Measurements from ENCODE around the gene CXCL5. TPM values are rescaled to one million over a fixed set of nuclear protein-coding genes. Genes with fewer than 3 reads are reported as not detected.

CXCL5 gene
- total RNA-seq = not detected

- H3K4me1 Mint-ChIP-seq = no peaks in the 10 kb centered on the region
- no peak within 1 kb of the TSS for H3K27ac Mint-ChIP-seq
- H3K4me3 Mint-ChIP-seq = no peak within 1 kb of the TSS
- peaks cover 32% of the 10 kb centered on the region for H3K27me3 Mint-ChIP-seq
- no peak for DNase-seq
- no peaks in the 10 kb centered on the region for H3K9me3 Mint-ChIP-seq
- no peaks in the 10 kb centered on the region for H3K36me3 Mint-ChIP-seq (ENCODE audit: low read depth)
- ChIA-PET POLR2A (no interaction called here), CTCF (no interaction called here)
Measured at GRCh38 chr4:73998040-73999011, at the start of gene CXCL5. TSS of gene CXCL5 (minus strand) at chr4:73998677. CDS start at chr4:73998581, 96 bp downstream.

DNA sequence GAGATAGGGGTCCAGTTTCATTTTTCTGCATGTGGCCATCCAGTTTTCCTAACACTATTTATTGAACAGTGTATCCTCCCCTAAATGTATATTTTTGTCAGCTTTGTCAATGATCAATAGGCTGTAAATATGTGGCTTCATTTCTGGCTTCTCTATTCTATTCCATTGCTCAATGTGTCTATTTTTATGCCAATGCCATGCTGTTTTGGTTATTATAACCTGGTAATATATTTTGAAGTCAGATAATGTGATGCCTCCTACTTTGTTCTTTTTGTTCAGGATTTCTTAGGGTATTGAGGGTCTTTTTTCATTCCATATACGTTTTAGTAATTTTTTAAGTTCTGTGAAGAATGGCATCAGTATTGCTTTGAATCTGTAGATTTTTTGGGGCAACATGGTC lies 48.7 kb upstream of the CXCL5 start:
- Mint-ChIP-seq H3K4me3 (no peak overlapping the region), H3K36me3 (ENCODE audit: low read depth) (no peaks in the 10 kb centered on the region), H3K9me3 (peaks cover 4% of the 10 kb centered on the region), H3K4me1 (no peaks in the 10 kb centered on the region), H3K27me3 (peaks cover 20% of the 10 kb centered on the region), H3K27ac (no peak overlapping the region)
- POLR2A ChIA-PET = no interaction called here
- CTCF ChIA-PET = no interaction called here
- no peak for DNase-seq

- no peak for DNase-seq
- CTCF ChIA-PET = no interaction called here
- POLR2A ChIA-PET = no interaction called here
- H3K9me3 Mint-ChIP-seq = peaks cover 4% of the 10 kb centered on the region
- no peaks in the 10 kb centered on the region for H3K4me1 Mint-ChIP-seq
- peaks cover 27% of the 10 kb centered on the region for H3K27me3 Mint-ChIP-seq
- H3K36me3 Mint-ChIP-seq (ENCODE audit: low read depth) = no peaks in the 10 kb centered on the region
- H3K4me3 Mint-ChIP-seq = no peak overlapping the region
- H3K27ac Mint-ChIP-seq = no peak overlapping the region
Measured at GRCh38 chr4:74045772-74046171, 47.3 kb upstream of the CXCL5 start.

GRCh38 chr4:74045247-74045646 lies 46.8 kb upstream of the CXCL5 start:
- Mint-ChIP-seq H3K36me3 (ENCODE audit: low read depth) (no peaks in the 10 kb centered on the region), H3K9me3 (peaks cover 4% of the 10 kb centered on the region), H3K27ac (no peak overlapping the region), H3K4me1 (no peaks in the 10 kb centered on the region), H3K4me3 (no peak overlapping the region), H3K27me3 (peaks cover 31% of the 10 kb centered on the region)
- CTCF ChIA-PET = no interaction called here
- POLR2A ChIA-PET = no interaction called here
- no peak for DNase-seq

- ChIA-PET CTCF (no interaction called here), POLR2A (no interaction called here)
- Mint-ChIP-seq H3K36me3 (ENCODE audit: low read depth) (no peaks in the 10 kb centered on the region), H3K27ac (no peak overlapping the region), H3K4me3 (no peak overlapping the region), H3K27me3 (peaks cover 34% of the 10 kb centered on the region), H3K9me3 (peaks cover 4% of the 10 kb centered on the region), H3K4me1 (no peaks in the 10 kb centered on the region)
- no peak for DNase-seq
Measured at GRCh38 chr4:74044677-74045076, 46.2 kb upstream of the CXCL5 start.

DNA sequence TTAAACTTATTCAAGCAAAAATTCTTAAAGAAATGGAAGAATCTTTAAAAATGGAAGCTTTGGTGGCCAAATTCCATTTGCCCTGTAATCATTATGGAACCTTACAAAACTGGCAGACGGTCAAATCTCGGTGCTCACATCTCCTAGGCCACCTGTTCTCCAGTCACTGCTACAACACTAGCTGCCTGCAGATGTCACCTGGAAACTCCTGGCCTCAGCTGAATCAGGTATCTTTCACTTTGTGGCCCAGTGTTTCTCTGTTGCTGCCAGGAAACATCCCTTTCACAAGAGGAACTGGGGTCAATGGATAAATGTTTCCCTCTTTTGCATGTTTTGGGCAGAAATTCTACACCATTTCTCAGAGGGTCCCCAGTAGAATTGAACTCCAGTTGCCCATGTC lies 44.2 kb upstream of the CXCL5 start:
- Mint-ChIP-seq H3K9me3 (no peaks in the 10 kb centered on the region), H3K4me3 (no peak overlapping the region), H3K36me3 (ENCODE audit: low read depth) (peaks cover 2% of the 10 kb centered on the region), H3K27ac (no peak overlapping the region), H3K27me3 (peaks cover 40% of the 10 kb centered on the region), H3K4me1 (peaks cover 8% of the 10 kb centered on the region)
- no peak for DNase-seq
- POLR2A ChIA-PET = interaction anchor here (0.5 kb wide), 1 partner anchor 26 kb away, joined by 4 read pairs; no protein-coding TSS in a partner anchor
- CTCF ChIA-PET = no interaction called here

DNA sequence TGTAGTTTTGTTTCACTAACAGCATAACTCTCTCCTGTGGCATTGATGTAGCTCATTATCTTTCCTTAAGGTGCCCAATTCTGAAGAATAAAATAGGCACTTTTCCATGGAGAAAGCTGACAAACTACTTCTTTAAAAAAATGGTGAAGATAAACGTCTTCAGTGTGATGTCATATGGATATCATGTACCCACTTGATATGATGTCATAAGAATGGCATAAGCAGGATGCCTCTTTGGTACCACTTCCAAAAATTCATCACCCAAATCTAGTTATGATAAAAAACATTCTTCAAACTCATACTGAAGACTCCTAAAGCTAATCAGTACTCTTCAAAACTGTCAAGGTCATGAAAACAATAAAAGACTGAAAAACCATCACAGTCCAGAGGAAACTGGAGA lies 42.9 kb upstream of the CXCL5 start:
- Mint-ChIP-seq H3K4me1 (peaks cover 8% of the 10 kb centered on the region), H3K27me3 (peaks cover 44% of the 10 kb centered on the region), H3K9me3 (no peaks in the 10 kb centered on the region), H3K4me3 (no peak overlapping the region), H3K36me3 (ENCODE audit: low read depth) (peaks cover 2% of the 10 kb centered on the region), H3K27ac (no peak overlapping the region)
- ChIA-PET CTCF (no interaction called here), POLR2A (no interaction called here)
- no peak for DNase-seq

DNA sequence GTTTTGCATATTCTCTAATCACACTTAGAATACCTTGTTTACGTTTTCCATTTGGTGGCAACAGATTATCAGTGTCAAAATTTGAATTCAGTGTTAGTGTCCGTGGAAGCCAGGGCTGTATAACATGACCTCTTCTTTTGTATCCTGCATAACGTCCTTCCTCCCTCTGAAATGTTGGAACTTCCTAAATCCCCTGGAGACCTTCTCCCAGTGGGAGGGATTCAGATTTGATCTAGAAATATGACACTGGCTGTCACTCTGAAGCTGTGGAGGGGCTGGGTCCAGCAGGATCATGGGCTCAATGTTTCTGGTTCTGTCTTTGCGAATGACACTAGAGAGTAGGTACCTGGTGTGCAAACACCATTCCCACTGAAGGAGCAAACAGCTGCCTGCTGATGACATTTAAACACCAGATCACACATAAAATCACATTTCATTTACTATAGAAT lies 40.9 kb upstream of the CXCL5 start:
- Mint-ChIP-seq H3K27me3 (peaks cover 49% of the 10 kb centered on the region), H3K4me1 (peaks cover 8% of the 10 kb centered on the region), H3K4me3 (peak overlapping the region; percentile 20), H3K27ac (no peak overlapping the region), H3K9me3 (no peaks in the 10 kb centered on the region), H3K36me3 (ENCODE audit: low read depth) (peaks cover 2% of the 10 kb centered on the region)
- ChIA-PET CTCF (no interaction called here), POLR2A (no interaction called here)
- DNase-seq = no peak

DNA sequence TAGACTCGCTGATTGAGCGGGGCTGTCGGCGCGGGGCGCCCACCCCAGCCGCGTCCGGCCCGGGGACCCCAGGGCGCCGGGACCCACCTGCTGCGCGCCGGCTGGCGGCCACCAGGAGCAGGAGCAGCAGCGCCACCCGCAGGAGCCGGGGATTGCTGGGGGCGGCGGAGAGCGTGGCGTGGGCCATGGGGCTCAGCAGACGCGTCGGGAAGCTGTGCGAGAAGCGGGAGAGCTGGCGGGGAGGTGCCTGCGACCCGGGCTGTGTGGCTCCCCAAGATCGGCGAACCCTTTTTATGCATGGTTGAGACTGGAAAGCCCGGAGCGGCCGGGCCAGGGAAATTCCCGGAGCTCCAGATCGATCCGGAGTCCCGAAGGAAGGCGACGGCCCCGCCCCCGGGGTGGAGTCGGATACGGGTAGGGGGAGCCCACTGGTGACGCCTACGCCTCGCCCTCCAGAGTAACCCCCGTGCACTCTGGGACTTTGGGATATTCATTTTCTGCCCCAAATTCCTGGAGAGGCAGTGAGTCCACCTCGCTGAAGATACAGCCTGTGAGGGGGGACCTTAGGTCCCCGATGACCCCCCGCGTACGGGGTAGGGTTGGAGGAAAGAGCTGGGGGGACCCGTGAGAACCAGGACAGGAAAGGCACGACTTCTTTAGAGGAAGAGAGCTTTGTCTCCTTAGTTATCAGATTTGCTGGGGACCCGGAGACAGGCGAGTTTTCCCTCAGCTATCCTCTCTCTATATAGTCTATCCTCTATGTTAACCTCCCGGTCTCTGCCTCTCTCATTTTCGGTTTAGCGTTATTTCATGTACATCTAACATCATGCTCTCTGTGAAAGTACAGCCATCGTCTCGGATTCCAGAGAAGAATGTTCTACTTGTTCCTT lies 40.2 kb upstream of the CXCL5 start, which contains the start of gene CXCL3:
TSS of gene CXCL3 (minus strand) at position 265 of the 890 bp plus-strand sequence. CDS start at position 187, 78 bp downstream.
- POLR2A ChIA-PET = no interaction called here
- CTCF ChIA-PET = interaction anchor here (0.9 kb wide), 1 partner anchor 78 kb away, joined by 3 read pairs; no protein-coding TSS in a partner anchor
- peak within 1 kb of the TSS; percentile 75 for H3K4me3 Mint-ChIP-seq
- H3K9me3 Mint-ChIP-seq = no peaks in the 10 kb centered on the region
- H3K27me3 Mint-ChIP-seq = peaks cover 49% of the 10 kb centered on the region
- peak; percentile 8 for DNase-seq
- peaks cover 8% of the 10 kb centered on the region for H3K4me1 Mint-ChIP-seq
- H3K27ac Mint-ChIP-seq = no peak within 1 kb of the TSS
- peaks cover 2% of the 10 kb centered on the region for H3K36me3 Mint-ChIP-seq (ENCODE audit: low read depth)

GRCh38 chr4:74038086-74038424 lies 39.6 kb upstream of the CXCL5 start:
- Mint-ChIP-seq H3K27me3 (peaks cover 45% of the 10 kb centered on the region), H3K27ac (no peak overlapping the region), H3K9me3 (no peaks in the 10 kb centered on the region), H3K4me3 (peak overlapping the region; percentile 75), H3K36me3 (ENCODE audit: low read depth) (peaks cover 2% of the 10 kb centered on the region), H3K4me1 (peaks cover 8% of the 10 kb centered on the region)
- ChIA-PET CTCF (interaction anchor here (0.9 to 1.4 kb wide), 2 partner anchors 9 to 79 kb away, joined by 3 read pairs; no protein-coding TSS in a partner anchor), POLR2A (no interaction called here)
- no peak for DNase-seq

GRCh38 chr4:74037076-74037955 lies 38.8 kb upstream of the CXCL5 start:
- H3K4me3 Mint-ChIP-seq = peak overlapping the region; percentile 75
- ChIA-PET CTCF (interaction anchor here (0.7 to 1.4 kb wide), 5 partner anchors 9 to 453 kb away, joined by 3 to 6 read pairs (median 3); no protein-coding TSS in a partner anchor), POLR2A (no interaction called here)
- H3K9me3 Mint-ChIP-seq = no peaks in the 10 kb centered on the region
- peaks cover 2% of the 10 kb centered on the region for H3K36me3 Mint-ChIP-seq (ENCODE audit: low read depth)
- no peak for DNase-seq
- H3K27ac Mint-ChIP-seq = no peak overlapping the region
- peaks cover 8% of the 10 kb centered on the region for H3K4me1 Mint-ChIP-seq
- peaks cover 51% of the 10 kb centered on the region for H3K27me3 Mint-ChIP-seq

- no peak overlapping the region for H3K4me3 Mint-ChIP-seq
- peaks cover 2% of the 10 kb centered on the region for H3K36me3 Mint-ChIP-seq (ENCODE audit: low read depth)
- POLR2A ChIA-PET = no interaction called here
- no peak overlapping the region for H3K27ac Mint-ChIP-seq
- CTCF ChIA-PET = no interaction called here
- peaks cover 3% of the 10 kb centered on the region for H3K4me1 Mint-ChIP-seq
- H3K9me3 Mint-ChIP-seq = no peaks in the 10 kb centered on the region
- H3K27me3 Mint-ChIP-seq = peaks cover 29% of the 10 kb centered on the region
- DNase-seq = no peak
Measured at GRCh38 chr4:74033739-74034138, 35.3 kb upstream of the CXCL5 start.
